OCI-LY7 (cell line): ENCODE measurements around the gene MAPKAPK3.

Experiments
- CTCF ChIP-seq: fragments of 200-600 bp; sonication (generic); conservative IDR thresholded peaks from 2 replicates; pipeline ENCODE4 v1.5.1; 2014; ENCODE audit warnings: mild to moderate bottlenecking, antibody characterized with exemption, low read length, moderate library complexity, mixed read lengths
- EZH2phosphoT487 ChIP-seq: fragments of 200-600 bp; sonication (generic); IDR thresholded peaks from 2 replicates; pipeline ENCODE4 v1.6.1; 2018; ENCODE audit warnings: low read depth, borderline replicate concordance, mild to moderate bottlenecking, mixed run types, antibody characterized with exemption, low read length, moderate library complexity, mixed read lengths

- TF ChIP-seq CTCF (no peak), EZH2phosphoT487 (no peak)
Observed at GRCh38 chr3:50620820-50621219, 3.9 kb downstream of the MAPKAPK3 start.
